Measurements from ENCODE around the gene SSX2IP.
"Not testable (repeated sequence)": the region's sequence is repeated elsewhere in the genome, so short reads cannot be mapped to it uniquely, and the experiment has no call there.

Gene SSX2IP

GRCh38 chr1:84613887-84614286 is 76.4 kb downstream of the SSX2IP start:
- no peak for DNase-seq

GRCh38 chr1:84613026-84613425 is 77.2 kb downstream of the SSX2IP start:
- no peak for DNase-seq

DNA sequence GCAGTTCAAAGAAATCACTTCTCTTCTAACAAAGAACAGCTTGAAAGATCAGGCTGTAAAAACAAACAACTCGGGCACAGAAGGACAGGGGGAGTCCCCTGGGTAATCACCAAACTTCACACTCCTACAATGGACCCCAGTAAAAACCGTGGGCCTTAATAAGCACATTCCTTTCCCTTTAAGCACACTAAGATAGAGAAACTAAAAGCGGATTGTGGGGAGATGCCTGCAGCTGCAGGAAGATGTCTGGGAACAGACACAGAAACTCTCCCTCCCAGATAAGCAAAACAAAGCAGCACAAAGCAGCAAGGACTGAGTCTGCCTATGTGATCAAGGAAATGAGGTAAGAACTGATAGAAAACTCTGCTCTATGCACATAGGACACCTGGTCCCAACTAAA is 78.5 kb downstream of the SSX2IP start:
- DNase-seq = no peak

- DNase-seq = no peak
These were observed 79.2 kb downstream of the SSX2IP start for GRCh38 chr1:84611091-84611490.

DNA sequence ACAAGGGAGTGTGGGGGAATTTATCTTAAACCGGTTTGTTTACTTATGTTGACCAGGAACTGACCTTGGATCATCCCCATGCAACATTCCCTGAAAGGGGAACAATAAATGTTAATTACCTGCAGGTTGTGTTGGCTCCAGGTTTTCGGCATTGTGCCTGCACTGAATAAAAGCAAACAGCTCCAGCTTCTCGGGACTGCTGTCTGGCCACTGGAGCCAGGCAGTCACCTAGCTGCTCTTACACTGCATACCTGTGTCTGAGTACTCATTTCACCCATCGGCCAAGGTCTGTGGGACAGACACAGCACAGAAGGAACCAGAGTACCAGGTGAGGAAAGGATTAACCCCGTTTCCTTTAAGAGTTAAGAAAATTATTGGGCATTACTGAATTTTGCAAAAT is 83.3 kb downstream of the SSX2IP start:
- no peak for DNase-seq

GRCh38 chr1:84605157-84605556 is 85.1 kb downstream of the SSX2IP start:
- DNase-seq = no peak

DNA sequence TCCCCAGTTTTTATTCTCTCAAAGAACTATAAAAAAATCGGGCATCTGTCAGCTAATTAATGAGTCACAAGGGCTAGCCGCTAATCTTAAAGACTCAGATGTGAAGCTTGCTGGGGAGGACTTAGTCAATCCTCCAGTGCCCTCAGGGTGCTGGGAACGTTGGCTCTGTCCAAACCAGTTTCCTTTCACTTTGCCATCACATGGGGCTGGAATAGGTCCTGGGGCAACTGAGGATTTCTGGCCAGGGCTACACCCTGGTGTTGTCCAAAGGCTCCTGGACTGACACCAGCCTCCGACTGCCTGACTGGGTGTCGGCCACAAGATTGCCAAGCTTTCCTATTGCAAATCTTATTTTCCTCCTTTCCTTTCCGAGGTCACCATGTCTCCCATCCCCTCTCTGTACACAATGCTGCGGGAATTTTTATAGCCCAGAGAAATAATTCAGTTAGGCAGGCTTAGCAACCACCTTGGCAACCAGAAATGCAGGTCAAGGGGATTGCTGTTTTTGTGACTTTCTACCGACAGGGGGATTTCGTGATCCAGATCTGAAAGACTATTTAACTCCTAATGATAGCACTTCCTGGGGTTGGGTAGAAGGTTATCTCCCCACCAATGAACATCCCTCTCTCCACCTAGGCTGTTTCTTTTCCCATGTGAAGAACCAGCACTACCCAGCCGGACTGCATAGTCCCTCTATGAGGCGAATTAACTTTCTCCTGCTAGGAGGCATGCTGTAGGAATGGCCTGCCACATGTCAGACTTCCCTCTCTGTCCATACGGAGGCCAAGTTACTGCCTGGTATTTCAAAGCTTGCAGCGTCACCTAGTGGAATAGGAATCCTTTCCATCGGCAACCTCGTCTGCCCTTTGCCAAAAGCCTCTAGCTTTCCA is 86.1 kb downstream of the SSX2IP start:
- DNase-seq = no peak

DNA sequence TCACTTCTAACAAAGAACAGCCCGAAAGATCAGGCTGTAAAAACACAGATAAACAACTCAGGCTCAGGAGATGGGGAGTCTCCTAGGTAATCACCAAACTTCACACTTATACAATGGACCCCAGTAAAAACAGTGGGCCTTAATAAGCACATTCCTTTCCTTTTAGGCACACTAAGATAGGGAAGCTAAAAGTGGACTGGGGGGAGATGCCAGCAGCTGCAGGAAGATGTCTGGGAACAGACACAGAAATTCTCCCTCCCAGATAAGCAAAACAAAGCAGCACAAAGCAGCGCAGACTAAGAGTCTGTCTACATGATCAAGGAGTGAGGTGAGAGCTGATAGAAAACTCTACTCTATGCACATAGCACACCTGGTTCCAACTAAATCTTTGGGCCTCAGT is 87.0 kb downstream of the SSX2IP start:
- no peak for DNase-seq

- DNase-seq = no peak
These were observed 89.5 kb downstream of the SSX2IP start for GRCh38 chr1:84600796-84601195.

DNA sequence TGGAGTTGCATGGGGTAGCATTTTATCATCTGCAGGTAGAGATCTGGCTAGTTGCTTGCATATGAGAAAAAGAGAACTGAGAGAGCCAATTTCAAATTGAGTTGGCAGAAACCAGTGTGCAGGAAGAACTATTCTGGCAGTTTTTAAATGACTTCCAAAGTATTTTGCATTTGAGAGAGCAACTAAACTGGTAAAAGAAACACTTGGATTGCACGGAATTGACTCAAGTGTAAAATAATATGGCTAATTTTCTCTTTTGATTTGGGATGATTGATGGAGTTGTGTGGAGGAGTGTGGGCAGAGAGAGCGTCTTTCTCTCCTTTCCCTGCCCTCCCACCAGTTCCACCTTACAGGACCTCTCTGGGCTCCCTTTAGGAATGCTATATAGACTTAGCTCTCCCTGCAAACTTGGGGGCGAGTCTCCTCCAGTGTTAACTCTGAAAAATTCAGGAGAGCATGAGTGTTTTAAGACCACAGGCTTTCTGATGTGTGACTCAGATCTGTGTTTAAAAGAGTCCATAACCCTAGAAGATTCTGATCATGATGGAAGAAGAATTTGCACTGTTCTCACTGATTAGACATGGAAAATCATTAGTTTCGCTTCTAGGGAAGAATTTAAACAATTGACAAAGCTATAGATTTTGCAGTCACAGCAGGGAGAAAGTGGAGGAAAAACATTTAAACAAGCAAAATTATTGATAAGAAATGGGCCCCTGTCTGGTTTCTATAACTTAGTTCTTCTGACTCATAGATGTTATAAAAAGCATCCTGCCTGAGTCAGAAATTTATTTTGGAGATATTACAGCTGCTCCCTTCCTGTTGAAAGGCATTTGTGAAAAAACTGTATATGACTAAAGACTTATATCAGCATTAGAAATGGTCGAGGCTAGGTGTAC is 91.2 kb downstream of the SSX2IP start:
- no peak for DNase-seq

- no peak for DNase-seq
These were observed 91.8 kb downstream of the SSX2IP start for GRCh38 chr1:84598418-84598817.

- DNase-seq = no peak
These were observed 93.2 kb downstream of the SSX2IP start for GRCh38 chr1:84597011-84597410.

DNA sequence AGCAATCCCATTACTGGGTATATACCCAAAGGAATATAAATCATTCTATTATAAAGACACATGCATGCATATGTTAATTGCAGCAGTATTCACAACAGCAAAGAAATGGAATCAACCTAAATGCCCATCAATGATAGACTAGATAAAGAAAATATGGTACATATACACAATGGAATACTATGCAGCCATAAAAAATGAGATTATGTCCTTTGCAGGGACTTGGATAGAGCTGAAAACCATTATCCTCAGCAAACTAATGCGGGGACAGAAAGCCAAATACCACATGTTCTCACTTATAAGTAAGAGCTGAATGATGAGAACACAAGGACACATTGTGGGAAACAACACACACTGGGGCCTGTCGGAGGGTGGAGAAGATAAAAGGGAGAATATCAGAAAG is 95.3 kb downstream of the SSX2IP start:
- DNase-seq = not testable (repeated sequence)
